ENCODE results near the gene KLHDC3.

KLHDC3 gene

GRCh38 chr6:43055966-43056365 is 41.9 kb downstream of the KLHDC3 start:
- no peak for DNase-seq (ENCODE audit: low read depth)
- no peak for TF ChIP-seq CTCF (IDR thresholded peaks at IDR 0.05; ENCODE audit: low read length, missing control alignments)
- H3K4me3 ChIP-seq (replicated peaks; ENCODE audit: low read depth, low read length) = no peak overlapping the region

GRCh38 chr6:43058531-43058930 is 44.5 kb downstream of the KLHDC3 start:
- TF ChIP-seq CTCF (IDR thresholded peaks at IDR 0.05; ENCODE audit: low read length, missing control alignments) = no peak
- no peak for DNase-seq (ENCODE audit: low read depth)

GRCh38 chr6:43059168-43060033 is 45.4 kb downstream of the KLHDC3 start, which contains the start of the genes KLC4 and MRPL2:
KLC4 (plus strand) TSS chr6:43059631; CDS start chr6:43061336, 1,705 bp downstream.
MRPL2 (minus strand) TSS chr6:43059434; CDS start chr6:43059381, 53 bp downstream.
- no peak for TF ChIP-seq CTCF (IDR thresholded peaks at IDR 0.05; ENCODE audit: low read length, missing control alignments)
- peak; percentile 99 for DNase-seq (ENCODE audit: low read depth)
- H3K4me3 ChIP-seq (replicated peaks; ENCODE audit: low read depth, low read length) = peak within 1 kb of the TSS; percentile 99

More at GRCh38 chr6:43058531-43058930, 44.5 kb downstream of the KLHDC3 start:
- peak overlapping the region; percentile 99 for H3K4me3 ChIP-seq (replicated peaks; ENCODE audit: low read depth, low read length)

GRCh38 chr6:43060034-43060754 is 46.1 kb downstream of the KLHDC3 start:
- no peak for TF ChIP-seq CTCF (IDR thresholded peaks at IDR 0.05; ENCODE audit: low read length, missing control alignments)
- peak overlapping the region; percentile 99 for H3K4me3 ChIP-seq (replicated peaks; ENCODE audit: low read depth, low read length)
- no peak for DNase-seq (ENCODE audit: low read depth)

GRCh38 chr6:43060755-43061633 is 46.9 kb downstream of the KLHDC3 start:
- no peak for TF ChIP-seq CTCF (IDR thresholded peaks at IDR 0.05; ENCODE audit: low read length, missing control alignments)
- peak overlapping the region; percentile 99 for H3K4me3 ChIP-seq (replicated peaks; ENCODE audit: low read depth, low read length)
- no peak for DNase-seq (ENCODE audit: low read depth)

GRCh38 chr6:43061861-43062260 is 47.8 kb downstream of the KLHDC3 start:
- TF ChIP-seq CTCF (IDR thresholded peaks at IDR 0.05; ENCODE audit: low read length, missing control alignments) = no peak
- DNase-seq (ENCODE audit: low read depth) = no peak
- no peak overlapping the region for H3K4me3 ChIP-seq (replicated peaks; ENCODE audit: low read depth, low read length)

Measured in fibroblast of pulmonary artery (primary cell).